ENCODE measurements around the gene CKAP4. TPM values are rescaled to one million over a fixed set of nuclear protein-coding genes. Genes with fewer than 3 reads are reported as not detected.
A peak's percentile ranks its signal among the peaks of the same experiment; 100 is the strongest.

Gene CKAP4
- total RNA-seq, 4 donors from 2014 or later: 58.9 to 127 (median 103) TPM

- Histone ChIP-seq H3K9me3 (no peaks in the 10 kb centered on the region), H3K27ac (no peak overlapping the region), H3K4me3 (no peak overlapping the region), H3K36me3 (no peaks in the 10 kb centered on the region), H3K4me1 (no peaks in the 10 kb centered on the region), H3K27me3 (peaks cover 0 to 41% (median 0%) of the 10 kb centered on the region in 4 donors)
- intact Hi-C loops (cut with DNase I): no loop called here
- no peak for TF ChIP-seq POLR2A (IDR thresholded peaks at IDR 0.05)
- TF ChIP-seq CTCF (IDR thresholded peaks at IDR 0.05): no peak
- WGBS, 2 donors: 19 to 30% methylated on average over 2 to 3 of the region's 8 CpGs
- no peak for DNase-seq
Observed at GRCh38 chr12:106211973-106212372, 35.8 kb downstream of the CKAP4 start.

- no peaks in the 10 kb centered on the region for H3K9me3 ChIP-seq
- no peaks in the 10 kb centered on the region for H3K4me1 ChIP-seq
- WGBS, 2 donors: 22 to 25% methylated on average over 6 of the region's 6 CpGs
- no peak for DNase-seq
- H3K36me3 ChIP-seq: no peaks in the 10 kb centered on the region
- no peak overlapping the region for H3K4me3 ChIP-seq
- intact Hi-C loops (cut with DNase I): no loop called here
- TF ChIP-seq POLR2A (IDR thresholded peaks at IDR 0.05) (no peak), CTCF (IDR thresholded peaks at IDR 0.05) (no peak)
- H3K27ac ChIP-seq: no peak overlapping the region
- H3K27me3 ChIP-seq: peaks cover 0 to 10% (median 0%) of the 10 kb centered on the region in 4 donors
Observed at GRCh38 chr12:106205208-106206069, 42.4 kb downstream of the CKAP4 start.

- H3K27me3 ChIP-seq: peaks cover 0 to 11% (median 0%) of the 10 kb centered on the region in 4 donors
- WGBS, 2 donors: 63 to 75% methylated on average over 1 to 2 of the region's 2 CpGs
- intact Hi-C loops (cut with DNase I): no loop called here
- no peak overlapping the region for H3K4me3 ChIP-seq
- H3K27ac ChIP-seq: no peak overlapping the region
- no peaks in the 10 kb centered on the region for H3K36me3 ChIP-seq
- TF ChIP-seq POLR2A (IDR thresholded peaks at IDR 0.05) (no peak), CTCF (IDR thresholded peaks at IDR 0.05) (no peak)
- no peaks in the 10 kb centered on the region for H3K9me3 ChIP-seq
- DNase-seq: no peak
- H3K4me1 ChIP-seq: no peaks in the 10 kb centered on the region
Observed at GRCh38 chr12:106204312-106204711, 43.5 kb downstream of the CKAP4 start.

- Histone ChIP-seq H3K9me3 (no peaks in the 10 kb centered on the region), H3K36me3 (no peaks in the 10 kb centered on the region), H3K4me1 (peaks cover 0 to 11% (median 0%) of the 10 kb centered on the region in 3 donors), H3K27ac (peak overlapping the region in 2 of 4 donors; percentile 25 to 68), H3K4me3 (no peak overlapping the region), H3K27me3 (peaks cover 0 to 4% (median 0%) of the 10 kb centered on the region in 4 donors)
- TF ChIP-seq CTCF (IDR thresholded peaks at IDR 0.05) (no peak), POLR2A (IDR thresholded peaks at IDR 0.05) (no peak)
- DNase-seq: no peak
- intact Hi-C loops (cut with DNase I): no loop called here
- WGBS, 2 donors: 90 to 92% methylated on average over 7 of the region's 8 CpGs
Observed at GRCh38 chr12:106197906-106198623, 49.8 kb downstream of the CKAP4 start.

- intact Hi-C loops (cut with DNase I): no loop called here
- Histone ChIP-seq H3K9me3 (no peaks in the 10 kb centered on the region), H3K27ac (peak overlapping the region in 2 of 4 donors; percentile 1 to 19), H3K36me3 (no peaks in the 10 kb centered on the region), H3K4me3 (no peak overlapping the region), H3K4me1 (peaks cover 0 to 11% (median 0%) of the 10 kb centered on the region in 3 donors), H3K27me3 (peaks cover 0 to 4% (median 0%) of the 10 kb centered on the region in 4 donors)
- no peak for DNase-seq
- WGBS, 2 donors: 51 to 55% methylated on average over 4 to 5 of the region's 5 CpGs
- no peak for TF ChIP-seq POLR2A (IDR thresholded peaks at IDR 0.05)
- TF ChIP-seq CTCF (IDR thresholded peaks at IDR 0.05): no peak
Observed at GRCh38 chr12:106195621-106196027, 52.2 kb downstream of the CKAP4 start.
